HCT116 (cell line): ENCODE measurements around the gene NRN1. TPM values are rescaled to one million over a fixed set of nuclear protein-coding genes. Genes with fewer than 3 reads are reported as not detected.

Experiments used
- ATAC-seq: fragments of 200-7000 bp; cut with Tn5 transposase; 2 replicates; pipeline ENCODE4 v1.9.1; 2020; ENCODE audit warnings: mild to moderate bottlenecking, moderate library complexity
- BruUV-seq: library from RNA; stranded (reverse); fragments of 400-500 nt; replicated peaks from 2 replicates; lab custom pipeline; 2021; lab: Mats Ljungman, UMichigan
- CTCF ChIA-PET: fragments of 300-600 bp; sonication (Branson Sonifier 250); formaldehyde crosslinking; loops from one replicate; lab custom pipeline; 2021; ENCODE audit warnings: antibody characterized with exemption; lab: Charles Lee
- POLR2A ChIA-PET: fragments of 300-600, 350-600 bp; sonication (Branson Sonifier 250); formaldehyde crosslinking; loops from one replicate; lab custom pipeline; 2021; ENCODE audit warnings: antibody characterized with exemption; lab: Charles Lee
- RAD21 ChIA-PET, 2 experiments: fragments of 300-600 bp; sonication (Branson Sonifier 250); formaldehyde crosslinking; loops; one replicate each; lab custom pipeline; 2023; ENCODE audit warnings: low total read pairs in 2 of 2; ENCODE audit not compliant: uncharacterized antibody in 2 of 2, unreplicated experiment in 2 of 2, low non-redundant PET in 1 of 2; lab: Charles Lee
- DNase-seq: peaks from one replicate; pipeline ENCODE4 v3.0.0-alpha.2; 2010; ENCODE audit warnings: low read depth, low spot score
- H2AFZ ChIP-seq: fragments of 200-600 bp; shearing (Covaris generic), sonication (generic); 2 replicates; pipeline ENCODE4 v1.6.1; 2017; ENCODE audit warnings: low read depth, mixed run types, mixed read lengths, antibody characterized with exemption, low read length; ENCODE audit not compliant: poor library complexity, severe bottlenecking
- H3K27ac ChIP-seq: 2 replicates; pipeline ENCODE4 v1.5.1; 2012; ENCODE audit warnings: low read depth, low read length
- H3K27me3 ChIP-seq: fragments of 200-600 bp; sonication (generic); 2 replicates; pipeline ENCODE4 v1.6.1; 2016; ENCODE audit warnings: mixed run types, low read length, mixed read lengths; ENCODE audit not compliant: insufficient read depth
- H3K36me3 ChIP-seq, 2 experiments: fragments of 200-500 bp in 1 of 2; fragments of 200-600 bp in 1 of 2; sonication (Bioruptor generic) in 1 of 2; sonication (generic) in 1 of 2; 2 replicates each; pipeline versions ENCODE4 v1.5.1 to v1.6.1; 2014 to 2016; ENCODE audit warnings: low read length in 2 of 2, inconsistent platforms in 1 of 2, mixed read lengths in 1 of 2, mixed run types in 1 of 2; ENCODE audit not compliant: insufficient read depth in 2 of 2, control insufficient read depth in 1 of 2
- H3K4me1 ChIP-seq, 2 experiments: fragments of 200-600 bp in 1 of 2; sonication (generic) in 1 of 2; 2 replicates each; pipeline versions ENCODE4 v1.5.1 to v1.6.1; 2012 to 2017; ENCODE audit warnings: low read length in 2 of 2, inconsistent platforms in 1 of 2, mild to moderate bottlenecking in 1 of 2, mixed read lengths in 1 of 2, mixed run types in 1 of 2, moderate library complexity in 1 of 2; ENCODE audit not compliant: insufficient read depth in 2 of 2, control insufficient read depth in 1 of 2
- H3K4me2 ChIP-seq: fragments of 200-600 bp; sonication (generic); 2 replicates; pipeline ENCODE4 v1.6.1; 2017; ENCODE audit warnings: mixed run types, low read length, mixed read lengths
- H3K4me3 ChIP-seq, 2 experiments: fragments of 200-600 bp in 1 of 2; sonication (generic) in 1 of 2; replicated peaks in 1 of 2; 2 replicates each; pipeline ENCODE4 v1.5.1; 2011 to 2016; ENCODE audit warnings: low read length in 2 of 2, control low read depth in 1 of 2, low read depth in 1 of 2, mild to moderate bottlenecking in 1 of 2, mixed read lengths in 1 of 2, mixed run types in 1 of 2
- H3K79me2 ChIP-seq: fragments of 200-600 bp; sonication (generic); 2 replicates; pipeline ENCODE4 v1.6.1; 2017; ENCODE audit warnings: mild to moderate bottlenecking, mixed run types, low read length, moderate library complexity, mixed read lengths; ENCODE audit not compliant: insufficient read depth
- H3K9ac ChIP-seq: fragments of 200-600 bp; sonication (generic); 2 replicates; pipeline ENCODE4 v1.6.1; 2016; ENCODE audit warnings: low read length, mixed read lengths
- H3K9me2 ChIP-seq: fragments of 200-600 bp; sonication (generic), shearing (Covaris generic); 2 replicates; pipeline ENCODE4 v1.6.1; 2017; ENCODE audit warnings: mixed run types, mild to moderate bottlenecking, moderate library complexity; ENCODE audit not compliant: insufficient read depth
- H3K9me3 ChIP-seq, 2 experiments: fragments of 200-500 bp in 1 of 2; fragments of 200-600 bp in 1 of 2; sonication (Bioruptor generic) in 1 of 2; sonication (generic) in 1 of 2; 2 replicates each; pipeline ENCODE4 v1.6.1; 2014 to 2017; ENCODE audit warnings: low read length in 2 of 2, mixed read lengths in 2 of 2, inconsistent platforms in 1 of 2, low read depth in 1 of 2, mild to moderate bottlenecking in 1 of 2, mixed run types in 1 of 2, moderate library complexity in 1 of 2; ENCODE audit not compliant: control insufficient read depth in 1 of 2, insufficient read depth in 1 of 2
- H4K20me1 ChIP-seq: fragments of 200-600 bp; sonication (generic), shearing (Covaris generic); 2 replicates; pipeline ENCODE4 v1.6.1; 2017; ENCODE audit warnings: mixed run types, mild to moderate bottlenecking, moderate library complexity; ENCODE audit not compliant: insufficient read depth
- CBX3 ChIP-seq: IDR thresholded peaks from 2 replicates; pipeline ENCODE4 v1.6.1; 2012; ENCODE audit warnings: low read depth
- CEBPB ChIP-seq: IDR thresholded peaks from 2 replicates; pipeline ENCODE4 v1.6.1; 2012; ENCODE audit warnings: low read depth
- EGR1 ChIP-seq: IDR thresholded peaks from 2 replicates; pipeline ENCODE4 v1.6.1; 2012; ENCODE audit warnings: low read depth
- EZH2 ChIP-seq: fragments of 200-600 bp; sonication (generic); IDR thresholded peaks from 2 replicates; pipeline ENCODE4 v1.6.1; 2017; ENCODE audit warnings: antibody characterized with exemption, mixed run types
- FOSL1 ChIP-seq: IDR thresholded peaks from 2 replicates; pipeline ENCODE4 v1.6.1; 2012; ENCODE audit warnings: low read depth
- JUND ChIP-seq: IDR thresholded peaks from 2 replicates; pipeline ENCODE4 v1.6.1; 2012
- POLR2A ChIP-seq: IDR thresholded peaks from 2 replicates; pipeline ENCODE4 v1.7.0; 2011; ENCODE audit warnings: borderline replicate concordance; ENCODE audit not compliant: insufficient read depth, insufficient read length; ENCODE audit errors: extremely low read depth
- RAD21 ChIP-seq: IDR thresholded peaks from 2 replicates; pipeline ENCODE4 v1.6.1; 2012; ENCODE audit warnings: low read depth, mild to moderate bottlenecking
- SRF ChIP-seq: IDR thresholded peaks from 2 replicates; pipeline ENCODE4 v1.6.1; 2012; ENCODE audit warnings: low read depth
- YY1 ChIP-seq: IDR thresholded peaks from 2 replicates; pipeline ENCODE4 v1.6.1; 2011; ENCODE audit warnings: low read length, low read depth, moderate library complexity, mild to moderate bottlenecking; ENCODE audit not compliant: insufficient replicate concordance; ENCODE audit errors: extremely low read depth
- ZFX ChIP-seq: fragments of 450-650 bp; IDR thresholded peaks from 2 replicates; pipeline ENCODE4 v1.6.1; 2017
- ZNF274 ChIP-seq: fragments of 200-500 bp; sonication (Bioruptor generic); IDR thresholded peaks from 2 replicates; pipeline ENCODE4 v1.6.1; 2014; ENCODE audit warnings: mild to moderate bottlenecking, low read depth, low read length, inconsistent platforms
- intact Hi-C: fragments of 100-400 bp; cut with micrococcal nuclease; formaldehyde crosslinking; loops from 2 replicates; pipeline ENCODE4 v1.10.0; 2022
- total RNA-seq: library from RNA; stranded (reverse); gene quantifications from one replicate; pipeline ENCODE4 v1.2.1, GENCODE V29; 2021; ENCODE audit not compliant: unreplicated experiment
- TF ChIP-seq, protein P1 (sequence below): IDR thresholded peaks from 2 replicates; pipeline ENCODE4 v1.6.1; 2012; ENCODE audit warnings: low read depth
- TF ChIP-seq, protein P2 (sequence below): IDR thresholded peaks from 2 replicates; pipeline ENCODE4 v1.6.1; 2012
- TF ChIP-seq, protein P3 (sequence below): IDR thresholded peaks from 2 replicates; pipeline ENCODE4 v1.6.1; 2012

Gene NRN1
- total RNA-seq, 1 experiment from 2014 or later = not detected

- H3K27ac ChIP-seq = no peak overlapping the region
- no peak overlapping the region for H3K4me3 ChIP-seq
- ChIA-PET POLR2A (no interaction called here), CTCF (no interaction called here), RAD21 (no interaction called here)
- no peaks in the 10 kb centered on the region for H3K79me2 ChIP-seq
- no peaks in the 10 kb centered on the region for H4K20me1 ChIP-seq
- no peaks in the 10 kb centered on the region for H3K9me3 ChIP-seq
- H3K4me2 ChIP-seq = no peak overlapping the region
- no peaks in the 10 kb centered on the region for H3K4me1 ChIP-seq
- ATAC-seq = no peak
- DNase-seq = no peak
- H3K9ac ChIP-seq = no peak overlapping the region
- no peaks in the 10 kb centered on the region for H3K9me2 ChIP-seq
- intact Hi-C loops = no loop called here
- BruUV-seq = no TSS peak
- H2AFZ ChIP-seq = no peak overlapping the region
- TF ChIP-seq ZNF274 (no peak), JUND (no peak), FOSL1 (no peak), ZFX (no peak), CEBPB (no peak), POLR2A (no peak), CBX3 (no peak), YY1 (no peak), SRF (no peak), EZH2 (no peak), RAD21 (no peak), EGR1 (no peak)
- TF ChIP-seq, protein P1, sequence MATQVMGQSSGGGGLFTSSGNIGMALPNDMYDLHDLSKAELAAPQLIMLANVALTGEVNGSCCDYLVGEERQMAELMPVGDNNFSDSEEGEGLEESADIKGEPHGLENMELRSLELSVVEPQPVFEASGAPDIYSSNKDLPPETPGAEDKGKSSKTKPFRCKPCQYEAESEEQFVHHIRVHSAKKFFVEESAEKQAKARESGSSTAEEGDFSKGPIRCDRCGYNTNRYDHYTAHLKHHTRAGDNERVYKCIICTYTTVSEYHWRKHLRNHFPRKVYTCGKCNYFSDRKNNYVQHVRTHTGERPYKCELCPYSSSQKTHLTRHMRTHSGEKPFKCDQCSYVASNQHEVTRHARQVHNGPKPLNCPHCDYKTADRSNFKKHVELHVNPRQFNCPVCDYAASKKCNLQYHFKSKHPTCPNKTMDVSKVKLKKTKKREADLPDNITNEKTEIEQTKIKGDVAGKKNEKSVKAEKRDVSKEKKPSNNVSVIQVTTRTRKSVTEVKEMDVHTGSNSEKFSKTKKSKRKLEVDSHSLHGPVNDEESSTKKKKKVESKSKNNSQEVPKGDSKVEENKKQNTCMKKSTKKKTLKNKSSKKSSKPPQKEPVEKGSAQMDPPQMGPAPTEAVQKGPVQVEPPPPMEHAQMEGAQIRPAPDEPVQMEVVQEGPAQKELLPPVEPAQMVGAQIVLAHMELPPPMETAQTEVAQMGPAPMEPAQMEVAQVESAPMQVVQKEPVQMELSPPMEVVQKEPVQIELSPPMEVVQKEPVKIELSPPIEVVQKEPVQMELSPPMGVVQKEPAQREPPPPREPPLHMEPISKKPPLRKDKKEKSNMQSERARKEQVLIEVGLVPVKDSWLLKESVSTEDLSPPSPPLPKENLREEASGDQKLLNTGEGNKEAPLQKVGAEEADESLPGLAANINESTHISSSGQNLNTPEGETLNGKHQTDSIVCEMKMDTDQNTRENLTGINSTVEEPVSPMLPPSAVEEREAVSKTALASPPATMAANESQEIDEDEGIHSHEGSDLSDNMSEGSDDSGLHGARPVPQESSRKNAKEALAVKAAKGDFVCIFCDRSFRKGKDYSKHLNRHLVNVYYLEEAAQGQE = no peak
- TF ChIP-seq, protein P2, sequence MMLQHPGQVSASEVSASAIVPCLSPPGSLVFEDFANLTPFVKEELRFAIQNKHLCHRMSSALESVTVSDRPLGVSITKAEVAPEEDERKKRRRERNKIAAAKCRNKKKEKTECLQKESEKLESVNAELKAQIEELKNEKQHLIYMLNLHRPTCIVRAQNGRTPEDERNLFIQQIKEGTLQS = no peak
- TF ChIP-seq, protein P3, sequence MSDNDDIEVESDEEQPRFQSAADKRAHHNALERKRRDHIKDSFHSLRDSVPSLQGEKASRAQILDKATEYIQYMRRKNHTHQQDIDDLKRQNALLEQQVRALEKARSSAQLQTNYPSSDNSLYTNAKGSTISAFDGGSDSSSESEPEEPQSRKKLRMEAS = no peak
- H3K36me3 ChIP-seq = no peaks in the 10 kb centered on the region
- no peaks in the 10 kb centered on the region for H3K27me3 ChIP-seq
These were observed 25.3 kb downstream of the NRN1 start for GRCh38 chr6:5981126-5982026.
